ENCODE results near the gene UNC119. TPM values are rescaled to one million over a fixed set of nuclear protein-coding genes. Genes with fewer than 3 reads are reported as not detected.

UNC119 gene
- total RNA-seq, 1 experiment from 2014 or later, result 43.2 TPM

GRCh38 chr17:28533091-28533807, 19.2 kb downstream of the UNC119 start:
- intact Hi-C loops (cut with micrococcal nuclease), result no loop called here
- no peak for DNase-seq (ENCODE audit: low read depth, low spot score)
- Histone ChIP-seq H2AFZ (ENCODE audit: low read depth, low read length, poor library complexity, severe bottlenecking) (no peak overlapping the region), H3K4me2 (ENCODE audit: low read length) (no peak overlapping the region), H3K4me3 (replicated peaks in 1 of 2; ENCODE audit: low read depth in 1 of 2, low read length in 2 of 2) (no peak overlapping the region), H3K27me3 (ENCODE audit: insufficient read depth, low read length) (peaks cover 7% of the 10 kb centered on the region), H4K20me1 (ENCODE audit: insufficient read depth) (no peaks in the 10 kb centered on the region), H3K27ac (ENCODE audit: low read depth, low read length) (no peak overlapping the region), H3K4me1 (ENCODE audit: control insufficient read depth in 1 of 2, insufficient read depth in 2 of 2, low read length in 2 of 2) (peaks cover 0 to 3% of the 10 kb centered on the region in 2 experiments; a peak in 2 of 4 replicates), H3K9me2 (ENCODE audit: insufficient read depth) (no peaks in the 10 kb centered on the region), H3K36me3 (ENCODE audit: control insufficient read depth in 1 of 2, insufficient read depth in 2 of 2, low read length in 2 of 2) (no peaks in the 10 kb centered on the region), H3K9me3 (ENCODE audit: control insufficient read depth in 1 of 2, insufficient read depth in 1 of 2, low read depth in 1 of 2, low read length in 2 of 2) (no peaks in the 10 kb centered on the region), H3K79me2 (ENCODE audit: insufficient read depth, low read length) (no peaks in the 10 kb centered on the region), H3K9ac (ENCODE audit: low read length) (no peak overlapping the region)
- no peak for ATAC-seq
- no peak for TF ChIP-seq CBX3 (IDR thresholded peaks at IDR 0.05; ENCODE audit: low read depth)
- TF ChIP-seq POLR2A (IDR thresholded peaks at IDR 0.05; ENCODE audit: borderline replicate concordance, extremely low read depth, insufficient read depth, insufficient read length), result no peak
- no peak for TF ChIP-seq ATF3 (IDR thresholded peaks at IDR 0.05)
- no peak for TF ChIP-seq EGR1 (IDR thresholded peaks at IDR 0.05; ENCODE audit: low read depth)
- TF ChIP-seq EZH2phosphoT487 (IDR thresholded peaks at IDR 0.05; ENCODE audit: borderline replicate concordance), result no peak
- no peak for TF ChIP-seq EZH2 (IDR thresholded peaks at IDR 0.05)
- no peak for TF ChIP-seq CEBPB (IDR thresholded peaks at IDR 0.05; ENCODE audit: low read depth)
- TF ChIP-seq ZFX (IDR thresholded peaks at IDR 0.05), result no peak
- no TSS peak for BruUV-seq (replicated peaks)
- ChIA-PET CTCF (no interaction called here), RAD21 (ENCODE audit: low non-redundant PET in 1 of 2, low total read pairs in 2 of 2, uncharacterized antibody in 2 of 2, unreplicated experiment in 2 of 2) (no interaction called here), POLR2A (no interaction called here)

GRCh38 chr17:28532050-28532960, 20.1 kb downstream of the UNC119 start:
- no peaks in the 10 kb centered on the region for H3K79me2 ChIP-seq (ENCODE audit: insufficient read depth, low read length)
- H3K4me1 ChIP-seq (ENCODE audit: control insufficient read depth in 1 of 2, insufficient read depth in 2 of 2, low read length in 2 of 2), result peaks cover 0 to 6% of the 10 kb centered on the region in 2 experiments; a peak in 2 of 4 replicates
- H4K20me1 ChIP-seq (ENCODE audit: insufficient read depth), result no peaks in the 10 kb centered on the region
- no TSS peak for BruUV-seq (replicated peaks)
- ChIA-PET POLR2A (no interaction called here), CTCF (no interaction called here), RAD21 (ENCODE audit: low non-redundant PET in 1 of 2, low total read pairs in 2 of 2, uncharacterized antibody in 2 of 2, unreplicated experiment in 2 of 2) (no interaction called here)
- H2AFZ ChIP-seq (ENCODE audit: low read depth, low read length, poor library complexity, severe bottlenecking), result no peak overlapping the region
- DNase-seq (ENCODE audit: low read depth, low spot score) (no peak), ATAC-seq (no peak)
- no peaks in the 10 kb centered on the region for H3K9me3 ChIP-seq (ENCODE audit: control insufficient read depth in 1 of 2, insufficient read depth in 1 of 2, low read depth in 1 of 2, low read length in 2 of 2)
- no peaks in the 10 kb centered on the region for H3K36me3 ChIP-seq (ENCODE audit: control insufficient read depth in 1 of 2, insufficient read depth in 2 of 2, low read length in 2 of 2)
- no peak overlapping the region for H3K4me2 ChIP-seq (ENCODE audit: low read length)
- no peak overlapping the region for H3K9ac ChIP-seq (ENCODE audit: low read length)
- peaks cover 7% of the 10 kb centered on the region for H3K27me3 ChIP-seq (ENCODE audit: insufficient read depth, low read length)
- no peak overlapping the region for H3K4me3 ChIP-seq (replicated peaks in 1 of 2; ENCODE audit: low read depth in 1 of 2, low read length in 2 of 2)
- no peak overlapping the region for H3K27ac ChIP-seq (ENCODE audit: low read depth, low read length)
- intact Hi-C loops (cut with micrococcal nuclease), result no loop called here
- H3K9me2 ChIP-seq (ENCODE audit: insufficient read depth), result no peaks in the 10 kb centered on the region
- TF ChIP-seq ATF3 (IDR thresholded peaks at IDR 0.05) (no peak), SIN3A (IDR thresholded peaks at IDR 0.05; ENCODE audit: low read depth) (no peak), MAX (IDR thresholded peaks at IDR 0.05) (no peak), POLR2A (IDR thresholded peaks at IDR 0.05; ENCODE audit: borderline replicate concordance, extremely low read depth, insufficient read depth, insufficient read length) (no peak), RAD21 (IDR thresholded peaks at IDR 0.05; ENCODE audit: low read depth) (no peak), CTCF (IDR thresholded peaks at IDR 0.05 in 2 of 3, conservative IDR thresholded peaks at IDR 0.05 in 1 of 3; ENCODE audit: borderline replicate concordance in 1 of 3, insufficient read depth in 1 of 3, low read depth in 2 of 3, low read length in 2 of 3) (no peak), EGR1 (IDR thresholded peaks at IDR 0.05; ENCODE audit: low read depth) (no peak), ZBTB33 (IDR thresholded peaks at IDR 0.05; ENCODE audit: extremely low read depth, insufficient replicate concordance, low read length) (no peak), EZH2 (IDR thresholded peaks at IDR 0.05) (no peak)

Measured in HCT116 (cell line).